Fibroblast of skin of back (primary cell): Measurements from ENCODE around the gene CTNNAL1. TPM values are rescaled to one million over a fixed set of nuclear protein-coding genes. Genes with fewer than 3 reads are reported as not detected.
"Not testable (repeated sequence)": the region's sequence is repeated elsewhere in the genome, so short reads cannot be mapped to it uniquely, and the experiment has no call there.

Source experiments
- DNase-seq: peaks from one replicate; pipeline ENCODE4 v3.0.0-alpha.2; 2013
- polyA plus RNA-seq, 2 experiments: library from polyadenylated mRNA; unstranded; fragments of 120-200 nt; gene quantifications; one replicate each; pipeline ENCODE4 v1.2.1, GENCODE V29; 2013; ENCODE audit not compliant: insufficient read length in 2 of 2

The CTNNAL1 gene
- polyA plus RNA-seq (2013, experiment 1 of 2; ENCODE audit: insufficient read length): 74.7 TPM
- polyA plus RNA-seq (2013, experiment 2 of 2; ENCODE audit: insufficient read length): 43.8 TPM

GRCh38 chr9:109012876-109013678, at the start of gene CTNNAL1:
Gene CTNNAL1 (minus strand): TSS chr9:109013499. CDS start chr9:109013442, 57 bp downstream.
- peak; percentile 90 for DNase-seq

DNA sequence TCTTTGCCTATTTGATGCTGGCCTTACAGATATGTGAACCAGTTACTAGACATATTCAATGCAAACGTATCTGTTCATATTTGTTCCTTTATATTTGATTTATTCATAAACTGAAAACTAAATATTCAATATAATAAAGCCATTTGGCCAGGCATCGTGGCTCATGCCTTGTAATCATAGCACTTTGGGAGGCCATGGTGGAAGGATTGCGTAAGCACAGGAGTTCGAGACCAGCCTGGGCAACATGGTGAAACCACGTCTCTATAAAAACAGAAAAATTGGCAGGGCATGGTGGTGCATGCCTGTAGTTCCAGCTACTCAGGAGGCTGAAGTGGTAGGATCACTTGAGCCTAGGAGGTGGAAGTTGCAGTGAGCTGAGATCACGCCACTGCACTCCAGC, 49.2 kb upstream of the CTNNAL1 start:
- no peak for DNase-seq

GRCh38 chr9:109060191-109060590, 46.9 kb upstream of the CTNNAL1 start:
- DNase-seq: no peak

DNA sequence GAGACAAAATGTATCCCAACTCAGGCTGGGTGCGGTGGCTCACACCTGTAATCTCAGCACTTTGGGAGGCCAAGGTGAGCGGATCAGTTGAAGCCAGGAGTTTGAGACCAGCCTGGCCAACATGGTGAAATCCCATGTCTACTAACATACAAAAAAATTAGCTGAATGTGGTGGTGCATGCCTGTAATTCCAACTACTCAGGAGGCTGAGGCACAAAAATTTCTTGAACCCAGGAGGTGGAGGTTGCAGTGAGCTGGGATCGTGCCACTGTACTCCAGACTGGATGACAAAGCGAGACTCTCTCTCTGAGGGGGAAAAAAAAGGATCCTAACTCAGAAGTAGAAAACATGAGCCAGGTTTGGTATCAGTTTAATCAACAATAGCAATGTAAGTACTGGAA, 39.8 kb upstream of the CTNNAL1 start:
- DNase-seq: not testable (repeated sequence)

DNA sequence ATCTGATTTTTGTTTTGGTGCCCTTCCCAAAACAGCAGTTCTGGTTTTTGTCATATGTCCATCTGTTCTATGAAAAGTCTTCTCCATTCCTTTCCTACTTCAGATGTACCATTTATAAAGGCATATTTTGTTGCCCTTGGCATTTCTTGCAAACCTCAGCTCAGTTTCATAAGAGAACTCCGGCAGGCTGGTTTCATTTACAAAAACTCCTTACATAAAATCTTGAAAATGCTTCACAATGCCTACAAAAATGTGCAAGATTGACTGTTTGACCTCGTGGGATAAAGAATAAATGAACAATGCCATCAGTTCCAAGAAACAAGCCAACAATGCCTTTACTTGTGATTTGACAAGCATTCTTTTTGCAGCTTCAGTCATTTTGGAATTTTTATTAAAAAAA, 39.1 kb upstream of the CTNNAL1 start:
- peak; percentile 54 for DNase-seq

- no peak for DNase-seq
Observed at GRCh38 chr9:109051733-109052132, 38.4 kb upstream of the CTNNAL1 start.

- DNase-seq: no peak
Observed at GRCh38 chr9:109050444-109050843, 37.1 kb upstream of the CTNNAL1 start.

- no peak for DNase-seq
Observed at GRCh38 chr9:109048822-109049221, 35.5 kb upstream of the CTNNAL1 start.

- no peak for DNase-seq
Observed at GRCh38 chr9:109047259-109047658, 34.0 kb upstream of the CTNNAL1 start.

GRCh38 chr9:109046346-109046745, 33.0 kb upstream of the CTNNAL1 start:
- DNase-seq: no peak

DNA sequence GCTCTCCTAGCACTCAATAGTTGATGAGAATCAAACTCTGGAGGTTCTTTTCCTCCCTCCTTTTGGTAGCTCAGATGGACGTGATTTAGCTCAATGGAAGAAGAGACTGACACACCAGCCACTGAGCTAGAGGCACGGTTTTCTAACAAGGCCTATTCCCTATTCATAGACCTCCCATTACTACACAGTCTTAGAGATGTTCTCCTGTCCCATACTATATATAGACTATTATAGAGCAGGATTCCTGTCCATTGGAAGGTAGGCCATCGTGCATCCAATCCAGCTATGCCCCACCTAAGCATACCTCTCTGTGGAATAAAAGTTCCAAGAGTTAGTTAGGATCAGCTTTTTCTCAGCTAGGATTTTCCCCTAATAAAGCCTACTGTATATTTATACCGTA, 30.3 kb upstream of the CTNNAL1 start:
- DNase-seq: no peak

GRCh38 chr9:109040571-109040970, 27.3 kb upstream of the CTNNAL1 start:
- DNase-seq: no peak

DNA sequence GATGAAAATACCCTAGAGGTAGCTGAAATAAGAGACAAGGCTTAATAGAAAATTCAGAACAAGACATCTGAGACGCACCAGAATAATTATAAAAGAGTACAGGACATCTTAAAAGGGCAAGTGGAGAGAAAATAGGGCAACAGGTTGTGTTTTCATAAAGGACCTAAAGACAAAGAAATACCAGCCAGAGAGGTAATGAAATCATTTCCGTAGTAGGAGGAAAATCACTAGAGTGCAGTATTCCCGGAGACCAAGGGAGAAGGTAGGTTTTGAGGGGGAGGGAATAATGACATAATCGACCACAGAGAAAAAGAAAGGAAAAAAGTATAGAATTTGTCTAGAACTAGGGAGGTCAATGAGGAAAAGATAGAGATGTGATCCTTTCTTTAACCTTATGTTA, 26.2 kb upstream of the CTNNAL1 start:
- DNase-seq: no peak

- no peak for DNase-seq
Observed at GRCh38 chr9:109037946-109038715, 24.8 kb upstream of the CTNNAL1 start.

GRCh38 chr9:109036744-109037680, 23.7 kb upstream of the CTNNAL1 start:
- no peak for DNase-seq

DNA sequence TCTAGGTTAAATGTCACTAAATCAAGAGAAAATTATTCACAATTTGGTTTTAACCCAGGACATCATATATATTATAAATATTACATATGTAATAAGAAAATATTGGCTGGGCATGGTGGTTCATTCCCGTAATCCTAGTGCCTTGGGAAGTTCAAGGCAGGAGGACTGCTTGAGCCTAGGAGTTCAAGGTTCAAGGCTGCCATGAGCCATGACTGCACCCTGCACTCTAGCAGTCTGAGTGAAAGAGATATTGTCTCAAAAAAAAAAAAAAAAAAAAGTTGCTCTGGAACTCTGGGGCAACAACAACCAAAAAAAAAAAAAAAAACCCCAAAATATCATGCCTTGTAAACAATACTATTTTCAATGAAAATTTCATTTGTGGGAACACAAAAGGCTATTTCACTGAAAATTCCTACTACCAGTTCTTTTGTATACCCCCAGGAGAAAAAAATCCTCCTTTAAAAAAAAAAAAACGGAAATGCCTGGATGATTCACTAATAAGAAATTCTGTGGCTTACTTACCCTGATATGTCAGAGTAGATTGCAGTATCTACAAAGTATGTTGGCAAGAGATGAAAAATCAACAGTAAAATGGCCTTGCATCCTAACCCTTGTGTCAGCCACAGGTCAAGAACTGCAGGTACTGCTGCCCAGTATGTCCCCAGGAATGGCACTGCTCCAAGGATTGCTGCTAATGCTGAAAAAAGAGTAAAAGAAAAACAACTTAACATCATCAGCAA, 22.6 kb upstream of the CTNNAL1 start:
- DNase-seq: peak; percentile 89

- DNase-seq: no peak
Observed at GRCh38 chr9:109033941-109034700, 20.8 kb upstream of the CTNNAL1 start.

- no peak for DNase-seq
Observed at GRCh38 chr9:109031241-109031640, 17.9 kb upstream of the CTNNAL1 start.

GRCh38 chr9:109030426-109030825, 17.1 kb upstream of the CTNNAL1 start:
- DNase-seq: no peak

DNA sequence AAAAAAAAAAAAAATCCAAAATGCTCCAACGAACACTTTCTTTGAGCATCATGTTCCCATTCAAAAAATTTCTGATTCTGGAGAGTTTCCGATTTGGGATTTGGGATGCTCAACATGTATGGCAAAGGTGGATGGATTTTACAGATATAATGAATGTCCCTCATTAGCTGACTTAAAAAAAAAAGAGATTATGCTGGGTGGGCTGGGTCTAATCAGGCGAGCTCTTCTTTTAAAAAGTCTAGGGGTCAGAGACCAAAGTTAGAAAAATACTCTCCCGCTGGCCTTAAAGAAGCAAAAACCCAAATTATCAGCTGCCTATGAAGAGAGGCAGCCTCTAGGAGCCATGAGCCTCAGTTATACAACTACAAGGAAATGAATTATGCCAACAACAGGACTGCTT, 15.2 kb upstream of the CTNNAL1 start:
- no peak for DNase-seq

DNA sequence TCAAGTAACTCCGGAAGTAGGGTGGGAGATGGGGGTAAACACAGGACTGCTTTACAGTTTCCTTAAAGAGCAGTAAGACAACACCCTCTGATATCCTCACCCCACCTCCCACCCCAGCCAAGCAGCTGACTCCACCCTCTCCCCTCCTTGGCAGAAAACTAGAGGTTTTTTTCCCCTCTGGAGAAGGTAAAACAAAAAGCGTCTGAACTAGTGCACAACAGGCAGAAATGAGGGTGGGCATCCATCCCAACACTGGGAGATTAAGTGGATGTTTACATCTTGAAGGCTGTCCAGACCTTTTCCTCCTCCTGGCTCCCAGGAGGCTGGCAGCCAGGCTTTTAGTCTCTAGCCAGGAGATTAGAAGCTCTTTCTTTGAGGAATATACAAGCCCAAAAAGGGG, 13.9 kb upstream of the CTNNAL1 start:
- DNase-seq: no peak
